ENCODE data around the gene SERPINB7.

DNA sequence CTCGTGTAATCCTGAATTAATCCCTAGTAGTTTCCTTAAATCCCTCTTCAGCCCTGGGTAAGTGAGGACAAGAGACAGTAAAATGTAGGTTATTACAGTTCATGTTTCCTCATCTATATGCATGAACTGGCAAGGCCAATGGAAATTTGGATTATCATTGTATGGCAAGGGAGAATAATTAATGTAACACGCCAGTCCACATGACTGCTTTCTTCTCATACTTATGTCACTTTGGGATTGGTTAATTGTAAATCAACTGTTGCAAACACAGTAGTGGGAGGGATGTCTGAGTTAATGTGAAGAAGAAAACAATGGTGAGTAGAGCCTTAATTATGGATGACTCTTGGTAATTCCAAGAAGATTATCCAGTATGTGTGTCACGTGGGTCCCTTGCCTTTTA, 1.7 kb upstream of the SERPINB7 start:
- TF ChIP-seq CTCF (IDR thresholded peaks at IDR 0.05; ENCODE audit: insufficient read depth, low read depth, low read length) (no peak), EZH2 (IDR thresholded peaks at IDR 0.05; ENCODE audit: insufficient read depth, low read length) (no peak)
